GM11168 (cell line): ENCODE results near the gene SLC35F5.
"Not testable (repeated sequence)": the region's sequence is repeated elsewhere in the genome, so short reads cannot be mapped to it uniquely, and the experiment has no call there.

Source experiments
- in situ Hi-C: fragments of 300-500 bp; cut with MboI; formaldehyde crosslinking; loops from one replicate; pipeline ENCODE4 v1.12.0; 2022; ENCODE audit warnings: low sequenced_read_pairs; ENCODE audit not compliant: unreplicated experiment

The SLC35F5 gene

GRCh38 chr2:113700186-113700841, 56.1 kb downstream of the SLC35F5 start:
- in situ Hi-C loops, result no loop called here

GRCh38 chr2:113698892-113699447, 57.5 kb downstream of the SLC35F5 start:
- in situ Hi-C loops, result no loop called here

GRCh38 chr2:113698251-113698650, 58.2 kb downstream of the SLC35F5 start:
- in situ Hi-C loops, result not testable (repeated sequence)

GRCh38 chr2:113697516-113697915, 58.9 kb downstream of the SLC35F5 start:
- in situ Hi-C loops, result no loop called here

- in situ Hi-C loops, result no loop called here
Measured at GRCh38 chr2:113694438-113694837, 62.0 kb downstream of the SLC35F5 start.

- in situ Hi-C loops, result no loop called here
Measured at GRCh38 chr2:113692698-113693428, 63.6 kb downstream of the SLC35F5 start.

- in situ Hi-C loops, result not testable (repeated sequence)
Measured at GRCh38 chr2:113690871-113691270, 65.6 kb downstream of the SLC35F5 start.

- in situ Hi-C loops, result no loop called here
Measured at GRCh38 chr2:113686537-113686936, 69.9 kb downstream of the SLC35F5 start.

- in situ Hi-C loops, result no loop called here
Measured at GRCh38 chr2:113685471-113685870, 71.0 kb downstream of the SLC35F5 start.

GRCh38 chr2:113679457-113679856, 77.0 kb downstream of the SLC35F5 start:
- in situ Hi-C loops, result no loop called here

- in situ Hi-C loops, result no loop called here
Measured at GRCh38 chr2:113677330-113677729, 79.1 kb downstream of the SLC35F5 start.

GRCh38 chr2:113676623-113677266, 79.7 kb downstream of the SLC35F5 start:
- in situ Hi-C loops, result no loop called here

- in situ Hi-C loops, result no loop called here
Measured at GRCh38 chr2:113675875-113676274, 80.6 kb downstream of the SLC35F5 start.

GRCh38 chr2:113672326-113672932, 84.0 kb downstream of the SLC35F5 start:
- in situ Hi-C loops, result no loop called here

- in situ Hi-C loops, result not testable (repeated sequence)
Measured at GRCh38 chr2:113669013-113669412, 87.4 kb downstream of the SLC35F5 start.

GRCh38 chr2:113664761-113665533, 91.5 kb downstream of the SLC35F5 start:
- in situ Hi-C loops, result not testable (repeated sequence)

GRCh38 chr2:113663285-113664060, 93.0 kb downstream of the SLC35F5 start:
- in situ Hi-C loops, result not testable (repeated sequence)
